C4-2B (cell line): ENCODE results near the gene ATP23.

Experiments
- ZFX ChIP-seq: fragments of 450-650 bp; IDR thresholded peaks from 2 replicates; pipeline ENCODE4 v1.6.1; 2017
- TF ChIP-seq, protein P1 (sequence below): fragments of 450-650 bp; conservative IDR thresholded peaks from 2 replicates; pipeline ENCODE4 v1.5.1; 2017; ENCODE audit warnings: mild to moderate bottlenecking

DNA sequence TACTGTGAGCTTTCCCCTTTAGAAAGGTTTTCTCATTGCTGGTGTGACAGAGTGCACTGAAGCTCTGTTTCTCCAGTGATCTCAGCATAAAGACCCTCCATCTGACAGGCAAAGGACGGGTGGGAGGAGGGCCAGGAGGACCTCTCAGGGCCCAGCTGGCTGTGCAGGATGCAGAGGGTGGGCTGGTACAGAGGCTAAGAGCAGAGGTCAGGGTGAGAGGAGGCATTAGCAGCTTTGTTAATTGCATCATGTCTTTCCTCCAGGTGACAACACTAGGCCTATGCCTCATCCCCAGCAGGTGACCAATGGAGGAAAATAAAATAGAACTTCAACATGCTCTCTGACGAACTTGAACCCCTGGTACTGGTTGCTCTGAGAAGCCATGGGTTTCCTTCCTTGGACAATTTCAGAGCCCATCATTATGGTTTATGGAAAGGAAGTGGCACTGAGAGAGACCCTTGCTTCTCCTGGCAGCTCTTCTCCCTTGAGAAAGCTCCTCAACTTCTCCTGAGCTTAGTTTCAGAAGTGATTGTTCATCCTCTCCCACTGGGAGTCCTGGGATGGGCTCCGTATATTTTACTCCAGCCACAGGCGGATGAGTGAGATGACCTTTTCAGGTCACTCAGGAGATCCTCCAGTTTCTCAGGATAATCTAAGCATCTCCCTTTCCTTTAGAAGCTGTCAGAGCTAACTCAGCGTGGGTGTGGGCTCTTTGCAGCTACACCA is 45.8 kb upstream of the ATP23 start:
- TF ChIP-seq, protein P1, sequence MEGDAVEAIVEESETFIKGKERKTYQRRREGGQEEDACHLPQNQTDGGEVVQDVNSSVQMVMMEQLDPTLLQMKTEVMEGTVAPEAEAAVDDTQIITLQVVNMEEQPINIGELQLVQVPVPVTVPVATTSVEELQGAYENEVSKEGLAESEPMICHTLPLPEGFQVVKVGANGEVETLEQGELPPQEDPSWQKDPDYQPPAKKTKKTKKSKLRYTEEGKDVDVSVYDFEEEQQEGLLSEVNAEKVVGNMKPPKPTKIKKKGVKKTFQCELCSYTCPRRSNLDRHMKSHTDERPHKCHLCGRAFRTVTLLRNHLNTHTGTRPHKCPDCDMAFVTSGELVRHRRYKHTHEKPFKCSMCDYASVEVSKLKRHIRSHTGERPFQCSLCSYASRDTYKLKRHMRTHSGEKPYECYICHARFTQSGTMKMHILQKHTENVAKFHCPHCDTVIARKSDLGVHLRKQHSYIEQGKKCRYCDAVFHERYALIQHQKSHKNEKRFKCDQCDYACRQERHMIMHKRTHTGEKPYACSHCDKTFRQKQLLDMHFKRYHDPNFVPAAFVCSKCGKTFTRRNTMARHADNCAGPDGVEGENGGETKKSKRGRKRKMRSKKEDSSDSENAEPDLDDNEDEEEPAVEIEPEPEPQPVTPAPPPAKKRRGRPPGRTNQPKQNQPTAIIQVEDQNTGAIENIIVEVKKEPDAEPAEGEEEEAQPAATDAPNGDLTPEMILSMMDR = no peak
- TF ChIP-seq ZFX = no peak
